ENCODE data around the gene NUP210.
"Not testable (repeated sequence)": the region's sequence is repeated elsewhere in the genome, so short reads cannot be mapped to it uniquely, and the experiment has no call there.

NUP210 gene

GRCh38 chr3:13428678-13429077, 8.6 kb upstream of the NUP210 start:
- DNase-seq, result not testable (repeated sequence)

GRCh38 chr3:13427662-13428603, 7.8 kb upstream of the NUP210 start:
- DNase-seq, result no peak

DNA sequence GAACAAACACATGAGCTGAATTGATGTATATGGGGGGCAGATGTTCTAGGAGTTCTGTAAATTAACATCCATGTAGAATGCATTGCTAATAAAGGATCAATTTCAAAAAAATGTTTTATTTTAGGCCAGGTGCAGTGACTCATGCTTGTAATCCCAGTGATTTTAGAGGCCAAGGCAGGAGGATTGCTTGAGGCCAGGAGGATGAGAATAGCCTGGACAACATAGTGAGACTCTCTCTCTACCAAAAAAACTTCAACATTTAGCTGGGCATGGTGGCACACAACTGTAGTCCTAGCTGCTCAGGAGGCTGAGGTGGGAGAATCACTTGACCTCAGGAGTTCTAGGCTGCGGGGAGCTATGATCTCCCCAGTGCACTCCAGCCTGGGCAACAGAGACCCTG, 6.5 kb upstream of the NUP210 start:
- DNase-seq, result no peak

- DNase-seq, result no peak
Observed at GRCh38 chr3:13425689-13426088, 5.6 kb upstream of the NUP210 start.

GRCh38 chr3:13424865-13425617, 4.9 kb upstream of the NUP210 start:
- no peak for DNase-seq

DNA sequence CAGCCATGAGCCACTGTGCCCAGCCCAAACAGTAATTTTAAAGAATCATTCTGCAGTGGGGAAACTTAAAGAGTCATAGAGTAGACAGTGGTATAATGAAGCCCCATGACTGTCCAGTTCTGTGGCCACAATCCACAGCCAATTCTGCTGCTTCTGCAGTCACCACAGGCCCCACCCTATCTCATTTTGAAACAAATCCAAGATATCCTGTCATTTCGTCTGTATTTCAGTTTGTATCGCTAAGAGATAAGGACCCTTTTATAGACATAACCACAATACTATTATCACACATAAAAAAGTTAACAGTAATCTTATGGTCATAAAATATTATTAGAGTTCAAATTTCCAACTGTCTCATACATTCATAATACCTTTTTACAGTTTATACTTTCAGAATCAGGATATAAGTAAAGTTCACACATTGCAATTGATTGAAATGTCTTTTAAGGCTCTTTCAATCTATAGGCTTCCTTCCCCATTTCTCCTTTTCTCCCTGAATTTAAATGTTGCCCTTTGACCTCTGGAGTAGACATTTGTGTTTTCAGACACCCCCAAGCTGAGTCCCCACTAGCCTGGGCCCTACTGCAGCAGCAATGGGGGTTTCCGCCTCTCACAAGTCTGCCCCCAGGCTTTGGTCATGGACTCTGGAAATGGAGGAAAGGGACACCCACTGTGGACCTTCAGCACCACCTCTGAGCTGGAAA, 4.2 kb upstream of the NUP210 start:
- DNase-seq, result no peak

DNA sequence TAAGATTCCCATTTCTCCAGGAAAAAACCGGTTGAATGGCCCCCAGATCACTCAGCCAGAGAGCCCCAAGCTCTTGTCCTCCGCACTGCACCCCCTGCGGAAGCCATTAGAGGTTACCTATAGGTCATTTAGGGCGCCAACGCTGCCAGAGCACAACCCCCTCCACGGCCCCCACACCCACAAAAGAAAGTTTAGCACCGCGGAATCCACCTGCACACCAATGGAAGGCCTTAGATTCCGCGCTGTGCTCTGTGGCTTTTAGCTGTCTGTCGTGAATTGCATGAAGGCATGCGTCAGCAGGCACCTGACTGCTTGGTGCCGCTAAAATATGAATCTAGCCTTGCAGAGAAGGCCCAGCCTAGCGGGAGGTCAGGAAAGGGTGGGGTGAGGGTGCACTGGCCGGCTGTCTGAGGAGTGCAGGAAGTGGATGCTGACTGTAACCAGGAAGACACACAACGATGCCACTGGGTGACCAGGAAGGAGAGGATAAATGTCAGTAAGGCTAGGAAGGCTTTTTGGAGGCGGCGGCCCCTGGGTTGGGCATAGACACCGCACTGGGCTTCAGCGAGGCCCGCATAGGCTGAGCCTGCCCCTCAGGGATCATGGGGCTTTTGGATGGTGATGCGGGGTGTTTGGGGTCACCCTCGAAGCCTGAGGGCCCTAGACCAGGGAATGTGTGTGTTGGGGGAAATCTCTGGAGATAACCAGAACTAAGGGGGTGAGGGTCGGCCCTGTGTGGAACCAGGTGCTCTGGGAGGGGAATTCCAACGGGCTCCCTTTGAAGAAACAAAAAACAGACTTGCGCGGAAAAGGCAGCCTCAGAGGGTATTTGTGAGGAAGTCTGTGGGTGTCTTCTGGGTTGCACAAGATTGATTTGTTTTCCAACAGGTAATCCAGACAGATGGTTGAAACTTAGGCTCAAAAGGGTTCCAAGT, 976 bp upstream of the NUP210 start:
- DNase-seq, result no peak

DNA sequence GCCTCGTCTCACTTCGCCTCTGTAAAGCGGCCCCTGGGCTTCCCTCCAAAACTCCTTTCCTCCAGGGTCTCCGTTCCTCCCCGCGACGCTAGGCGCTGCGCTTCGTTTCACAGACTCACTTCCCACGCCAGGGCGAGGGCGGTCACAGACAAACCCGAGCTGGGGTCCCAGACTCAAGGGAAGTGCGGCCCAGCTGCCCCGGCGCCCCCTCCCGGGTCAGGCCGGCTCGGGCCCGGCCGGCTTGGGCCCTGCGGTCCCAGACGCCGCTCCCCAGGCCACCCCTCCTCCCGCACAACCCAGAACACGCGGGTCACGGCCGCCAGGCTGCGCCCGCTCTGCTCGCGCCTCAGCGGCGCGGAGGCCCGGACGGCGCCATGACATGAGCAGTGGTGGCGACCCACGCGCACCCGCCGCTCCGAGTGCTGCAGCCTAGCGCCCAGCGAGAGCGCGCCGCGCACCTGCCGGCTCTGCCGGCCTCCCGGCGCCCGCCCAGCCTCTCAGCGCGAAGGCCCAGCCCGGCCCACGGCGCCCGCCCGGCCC, 547 bp downstream of the NUP210 start:
- peak; percentile 8 for DNase-seq

GRCh38 chr3:13417166-13417947, 2.8 kb downstream of the NUP210 start:
- DNase-seq, result no peak

DNA sequence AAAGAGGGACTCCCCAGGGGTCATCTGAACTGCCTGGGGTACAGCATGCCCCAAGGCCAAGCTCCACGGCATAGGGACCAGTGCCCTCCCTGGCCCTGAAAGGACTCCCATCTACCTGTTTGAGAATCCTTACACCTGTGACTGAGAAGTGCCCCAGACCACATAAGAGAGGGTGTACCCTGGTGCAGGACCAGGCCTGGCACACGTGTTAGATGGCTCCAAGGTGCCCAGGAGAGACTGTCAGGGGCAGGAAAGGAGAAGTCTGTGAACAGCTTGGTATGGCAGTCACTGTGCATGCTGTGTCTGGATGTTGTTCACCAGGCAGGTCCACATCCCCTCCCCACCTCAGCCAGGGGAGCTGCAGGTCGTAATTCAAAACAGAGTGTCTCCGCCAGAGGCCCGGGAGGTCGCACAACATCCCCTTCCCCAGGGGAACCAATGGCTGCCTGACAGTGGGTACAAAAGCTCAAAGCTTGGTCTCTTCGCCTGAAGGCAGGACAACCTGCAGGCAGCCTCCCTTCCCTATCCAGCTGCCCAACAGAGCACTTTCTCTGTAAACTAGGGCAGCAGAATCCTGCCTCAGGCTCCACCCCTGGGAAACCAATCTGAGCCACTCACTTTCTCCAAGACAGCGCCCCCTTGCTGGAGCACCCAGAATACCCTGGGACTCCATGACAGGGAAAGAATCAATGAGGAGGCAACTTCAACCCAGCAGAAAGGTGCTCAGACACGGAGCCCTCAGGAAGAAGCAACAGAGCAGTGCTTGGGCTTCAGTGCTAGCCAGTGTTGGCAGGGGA, 3.9 kb downstream of the NUP210 start:
- DNase-seq, result no peak

DNA sequence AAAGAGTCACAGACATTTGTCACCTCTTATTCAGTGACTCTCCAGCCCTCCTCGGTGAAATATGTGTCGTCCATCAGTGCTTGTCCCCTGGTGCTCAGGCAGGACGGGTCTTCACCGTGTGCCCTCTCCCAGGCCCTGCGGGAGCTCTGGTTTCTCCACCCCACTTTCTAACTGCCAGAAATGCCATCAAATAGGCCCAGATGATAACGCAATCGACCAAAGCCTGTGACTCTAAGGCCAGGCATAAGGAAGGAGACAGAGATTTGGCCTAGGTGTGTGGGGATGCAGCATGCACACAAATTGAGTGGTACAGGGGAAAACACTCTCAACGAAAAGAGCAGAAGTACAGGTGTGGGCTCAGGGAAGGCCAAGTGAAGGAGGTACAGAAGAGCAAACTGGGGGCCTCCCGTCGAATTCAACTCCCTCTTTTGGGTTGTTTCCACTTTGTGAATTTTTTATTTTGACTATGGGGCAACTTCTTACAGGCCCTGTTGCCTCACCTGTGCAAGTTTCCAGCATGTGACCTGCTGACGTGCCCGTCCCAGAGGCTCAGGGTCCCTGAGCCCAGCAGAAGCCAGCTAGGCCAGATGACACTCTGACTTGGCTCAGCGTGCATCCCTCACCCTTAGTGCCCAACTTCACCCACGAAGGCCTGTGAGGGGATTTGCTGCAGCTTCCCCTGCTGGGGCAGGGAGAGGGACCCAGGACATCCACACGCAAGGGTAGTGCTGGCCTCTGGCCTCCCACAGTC, 4.7 kb downstream of the NUP210 start:
- no peak for DNase-seq

DNA sequence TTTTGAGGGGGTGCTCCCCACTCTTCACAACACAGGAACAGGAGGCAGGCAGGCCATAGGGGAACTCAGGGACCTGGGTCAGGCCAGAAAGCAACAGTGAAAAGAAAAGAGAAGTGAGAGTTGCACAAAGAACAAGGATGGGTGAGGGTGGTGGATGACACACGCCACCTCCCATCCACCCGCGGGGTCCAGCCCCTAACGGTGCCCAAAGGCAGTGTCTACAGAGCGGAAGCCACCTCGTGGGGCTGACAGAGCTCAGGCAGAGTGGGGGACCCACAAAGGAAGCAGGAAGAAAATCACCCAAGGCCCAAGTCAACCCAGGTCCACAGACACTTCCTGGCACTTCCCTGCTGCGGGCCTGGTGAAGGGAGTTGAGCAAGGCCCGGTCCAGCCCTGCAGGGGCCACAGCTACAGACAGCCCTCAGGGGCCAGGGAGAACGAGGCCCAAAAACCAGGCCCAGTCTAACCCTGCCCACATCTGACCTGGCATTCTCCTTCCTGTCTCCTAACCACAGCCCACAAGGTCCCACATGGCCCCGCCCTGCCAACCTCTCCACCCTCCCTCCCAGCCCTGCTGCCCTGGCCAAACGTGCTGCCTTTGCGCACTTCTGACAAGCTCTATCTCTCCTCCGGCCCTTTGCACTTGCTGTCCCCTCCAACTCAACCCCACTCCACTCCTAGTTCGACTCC, 5.9 kb downstream of the NUP210 start:
- DNase-seq, result no peak

GRCh38 chr3:13411186-13411860, 8.8 kb downstream of the NUP210 start:
- DNase-seq, result no peak

GRCh38 chr3:13408890-13409289, 11.2 kb downstream of the NUP210 start:
- DNase-seq, result no peak

GRCh38 chr3:13407926-13408325, 12.2 kb downstream of the NUP210 start:
- no peak for DNase-seq

DNA sequence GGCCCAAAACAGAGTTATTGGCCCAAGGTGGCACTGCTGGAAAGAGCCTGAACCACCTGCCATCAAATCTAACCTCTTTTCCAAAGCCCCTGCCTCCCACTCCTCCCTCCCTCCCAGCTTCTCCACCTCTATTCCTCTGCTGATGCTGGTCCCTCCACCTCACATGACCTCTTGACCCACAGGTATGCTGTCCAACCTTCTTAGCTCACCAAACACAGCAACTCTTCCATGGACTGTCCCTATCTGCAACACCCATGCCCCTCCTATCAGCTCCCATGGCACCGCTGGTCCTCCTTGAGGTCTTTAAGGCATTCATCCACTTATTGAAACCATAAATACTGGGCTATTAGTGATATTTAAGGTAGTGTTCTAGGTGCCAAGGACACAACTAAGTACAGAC, 12.6 kb downstream of the NUP210 start:
- DNase-seq, result no peak

DNA sequence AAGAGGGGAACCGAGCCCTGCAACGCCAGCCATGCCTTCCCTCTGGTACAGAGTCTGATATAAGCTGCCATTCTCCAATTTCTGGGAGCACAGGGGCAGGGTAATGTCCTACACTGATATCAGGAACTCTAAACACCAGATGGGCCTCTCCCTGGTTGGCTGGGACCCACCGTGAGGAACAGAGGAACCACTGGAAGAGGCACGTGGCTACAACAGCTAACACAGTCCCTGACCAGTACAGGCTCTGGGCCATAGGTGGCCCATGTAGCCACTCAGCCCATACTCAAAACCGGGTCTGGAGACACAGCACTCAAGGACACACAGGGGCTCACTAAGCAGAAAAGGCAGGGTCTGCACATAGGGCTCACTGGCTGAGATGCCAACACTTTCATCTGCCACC, 13.9 kb downstream of the NUP210 start:
- no peak for DNase-seq

DNA sequence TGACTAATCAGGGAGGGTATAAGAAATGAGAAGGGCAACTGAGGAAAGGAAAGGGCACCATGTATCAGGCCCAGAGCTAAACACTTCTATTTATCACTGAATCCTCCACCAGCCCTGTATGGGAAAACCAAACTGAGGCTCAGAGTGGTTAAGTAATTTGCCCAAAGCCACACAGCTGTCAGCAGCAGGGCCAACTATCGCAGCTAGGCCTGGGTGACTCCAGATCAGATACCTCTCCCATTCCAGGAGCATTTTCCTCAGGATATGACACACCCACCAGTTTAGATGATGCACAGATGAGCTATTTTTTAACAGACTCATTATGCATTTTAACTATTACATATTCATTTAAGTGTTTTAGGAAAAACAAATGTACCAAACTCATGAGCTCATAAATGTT, 14.5 kb downstream of the NUP210 start:
- DNase-seq, result no peak
